Naive thymus-derived CD4-positive, alpha-beta T cell (primary cell): Measurements from ENCODE around the gene OAS1. TPM values are rescaled to one million over a fixed set of nuclear protein-coding genes. Genes with fewer than 3 reads are reported as not detected.

Experiments
- ATAC-seq: fragments of 150-1000 bp; cut with Tn5 transposase; 2 replicates; pipeline ENCODE4 v1.10.0; 2021; ENCODE audit warnings: mild to moderate bottlenecking, moderate library complexity
- CTCF ChIA-PET: fragments of 350-600 bp; sonication (Branson Sonifier 250); formaldehyde crosslinking; loops from one replicate; lab custom pipeline; 2021; ENCODE audit warnings: antibody characterized with exemption; lab: Charles Lee
- POLR2A ChIA-PET: fragments of 350-600 bp; sonication (Branson Sonifier 250); formaldehyde crosslinking; loops from one replicate; lab custom pipeline; 2021; ENCODE audit warnings: antibody characterized with exemption, inconsistent platforms; lab: Charles Lee
- DNase-seq, 9 donors: peaks; one replicate each; pipeline versions ENCODE4 v3.0.0 to v3.0.0-alpha.2; 2020 to 2022; ENCODE audit warnings: mixed read lengths in 1 of 9
- H3K27ac ChIP-seq: one replicate; pipeline ENCODE4 v1.7.0; 2013; ENCODE audit warnings: mild to moderate bottlenecking, low read depth, low read length, moderate library complexity
- H3K27me3 ChIP-seq, 2 donors: one replicate each; pipeline ENCODE4 v1.7.0; 2013; ENCODE audit warnings: low read length in 2 of 2, mild to moderate bottlenecking in 2 of 2, moderate library complexity in 2 of 2; ENCODE audit not compliant: control insufficient read depth in 2 of 2, insufficient read depth in 2 of 2
- H3K36me3 ChIP-seq, 3 experiments: 1 replicate in 2 of 3; 2 replicates in 1 of 3; pipeline ENCODE4 v1.7.0; 2013; ENCODE audit warnings: low read length in 3 of 3, mild to moderate bottlenecking in 3 of 3, moderate library complexity in 1 of 3; ENCODE audit not compliant: insufficient read depth in 3 of 3, control insufficient read depth in 2 of 3
- H3K4me1 ChIP-seq, 2 donors: one replicate each; pipeline ENCODE4 v1.7.0; 2013; ENCODE audit warnings: low read length in 2 of 2, mild to moderate bottlenecking in 2 of 2, moderate library complexity in 1 of 2; ENCODE audit not compliant: control insufficient read depth in 2 of 2, insufficient read depth in 2 of 2
- H3K4me3 ChIP-seq: 2 replicates; pipeline ENCODE4 v1.7.0; 2013; ENCODE audit warnings: mild to moderate bottlenecking, low read length
- H3K9me3 ChIP-seq, 3 experiments: 1 replicate in 2 of 3; 2 replicates in 1 of 3; pipeline ENCODE4 v1.7.0; 2013; ENCODE audit warnings: low read length in 3 of 3; ENCODE audit not compliant: control insufficient read depth in 2 of 3
- H3K27ac Mint-ChIP-seq, 9 donors: one replicate each; pipeline ENCODE4 v1.8.0; 2020 to 2022; ENCODE audit warnings: mixed read lengths in 9 of 9, mild to moderate bottlenecking in 8 of 9, moderate library complexity in 5 of 9, inconsistent platforms in 2 of 9
- H3K27me3 Mint-ChIP-seq, 5 donors: one replicate each; pipeline ENCODE4 v1.8.0; 2021 to 2022; ENCODE audit warnings: mixed read lengths in 5 of 5, mild to moderate bottlenecking in 1 of 5
- H3K36me3 Mint-ChIP-seq, 5 donors: one replicate each; pipeline ENCODE4 v1.8.0; 2020 to 2022; ENCODE audit warnings: mixed read lengths in 5 of 5, mild to moderate bottlenecking in 3 of 5, inconsistent platforms in 1 of 5
- H3K4me1 Mint-ChIP-seq, 7 donors: one replicate each; pipeline ENCODE4 v1.8.0; 2020 to 2022; ENCODE audit warnings: mixed read lengths in 7 of 7, mild to moderate bottlenecking in 3 of 7, inconsistent platforms in 1 of 7
- H3K4me3 Mint-ChIP-seq, 10 donors: one replicate each; pipeline ENCODE4 v1.8.0; 2020 to 2022; ENCODE audit warnings: mild to moderate bottlenecking in 10 of 10, mixed read lengths in 10 of 10, moderate library complexity in 6 of 10, inconsistent platforms in 2 of 10
- H3K9me3 Mint-ChIP-seq, 11 donors: one replicate each; pipeline ENCODE4 v1.8.0; 2020 to 2022; ENCODE audit warnings: mixed read lengths in 11 of 11, mild to moderate bottlenecking in 4 of 11, inconsistent platforms in 1 of 11, moderate library complexity in 1 of 11
- intact Hi-C, 2 donors: fragments of 100-400 bp; cut with micrococcal nuclease; formaldehyde crosslinking; loops; one replicate each; pipeline ENCODE4 v1.15.1; 2023
- polyA plus RNA-seq, 2 donors: library from polyadenylated mRNA; unstranded; fragments of 300-500 nt; fragmentation: Illumina TruSeq; gene quantifications; one replicate each; pipeline ENCODE4 v1.2.3, GENCODE V29; 2021
- total RNA-seq, 6 experiments: library from RNA in 5 of 6; stranded (reverse) in 5 of 6; gene quantifications; 1 replicate in 5 of 6; 2 replicates in 1 of 6; pipeline ENCODE4 v1.2.3 and lab custom pipeline; 2021 to 2026

Gene OAS1
- total and polyA plus RNA-seq, 7 experiments from 2014 or later = 5.1 to 169 (median 9.2) TPM

DNA sequence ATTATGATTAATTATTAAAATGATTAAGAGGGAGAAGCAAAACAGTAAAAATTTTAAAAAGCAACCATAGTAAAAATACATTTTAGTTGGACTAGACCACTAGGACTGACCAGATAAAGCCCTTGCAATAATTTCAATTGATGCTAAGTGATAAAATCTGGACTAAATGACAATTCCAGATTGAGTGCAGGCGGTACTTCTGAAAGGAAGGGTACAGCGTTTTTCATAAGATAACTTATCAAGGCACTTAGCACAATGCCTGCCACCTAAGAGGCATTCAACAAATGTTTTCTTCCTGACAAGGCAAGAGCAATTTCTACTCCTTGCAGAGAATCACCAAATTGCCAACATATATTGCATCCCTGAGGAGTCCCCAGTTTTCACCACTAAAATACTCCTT is 37.7 kb upstream of the OAS1 start:
- ChIA-PET CTCF (no interaction called here), POLR2A (no interaction called here)
- Histone ChIP-seq H3K27ac (no peak overlapping the region), H3K4me1 (no peaks in the 10 kb centered on the region), H3K27me3 (peaks cover 0 to 3% of the 10 kb centered on the region in 2 donors), H3K4me3 (no peak overlapping the region), H3K36me3 (no peaks in the 10 kb centered on the region), H3K9me3 (no peaks in the 10 kb centered on the region)
- Mint-ChIP-seq H3K27me3 (peaks cover 49 to 69% (median 61%) of the 10 kb centered on the region in 5 donors), H3K27ac (no peak overlapping the region), H3K4me3 (no peak overlapping the region), H3K36me3 (no peaks in the 10 kb centered on the region), H3K4me1 (peaks cover 0 to 7% (median 0%) of the 10 kb centered on the region in 7 donors), H3K9me3 (peaks cover 0 to 6% (median 0%) of the 10 kb centered on the region in 11 donors)
- DNase-seq (no peak), ATAC-seq (no peak)
- intact Hi-C loops = no loop called here

DNA sequence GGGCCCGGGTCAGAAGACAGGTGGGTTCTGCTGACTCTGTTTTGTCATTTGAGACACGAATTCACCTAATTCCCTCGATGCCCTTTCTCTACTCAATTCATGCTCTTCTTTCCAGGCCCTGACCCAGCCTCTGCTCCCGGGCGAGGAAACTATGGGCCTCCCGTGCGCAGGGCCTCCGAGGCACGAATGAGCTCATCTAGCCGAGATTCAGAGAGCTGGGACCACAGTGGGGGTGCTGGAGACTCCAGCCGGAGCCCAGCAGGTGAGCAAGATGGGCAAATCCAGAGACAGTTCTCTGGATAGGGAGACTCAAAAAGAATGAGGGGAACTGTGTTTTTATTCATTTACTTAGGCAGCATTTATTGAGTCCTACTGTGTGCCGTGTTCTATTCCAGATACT is 37.0 kb upstream of the OAS1 start:
- H3K4me1 ChIP-seq = no peaks in the 10 kb centered on the region
- ChIA-PET CTCF (no interaction called here), POLR2A (no interaction called here)
- no peaks in the 10 kb centered on the region for H3K9me3 ChIP-seq
- no peaks in the 10 kb centered on the region for H3K36me3 ChIP-seq
- intact Hi-C loops = no loop called here
- H3K36me3 Mint-ChIP-seq = no peaks in the 10 kb centered on the region
- no peak for DNase-seq
- H3K4me1 Mint-ChIP-seq = peaks cover 0 to 4% (median 0%) of the 10 kb centered on the region in 7 donors
- H3K9me3 Mint-ChIP-seq = peaks cover 0 to 6% (median 0%) of the 10 kb centered on the region in 11 donors
- ATAC-seq = no peak
- peaks cover 0 to 3% of the 10 kb centered on the region in 2 donors for H3K27me3 ChIP-seq
- no peak overlapping the region for H3K27ac Mint-ChIP-seq
- peaks cover 51 to 69% (median 63%) of the 10 kb centered on the region in 5 donors for H3K27me3 Mint-ChIP-seq
- no peak overlapping the region for H3K4me3 Mint-ChIP-seq
- H3K27ac ChIP-seq = no peak overlapping the region
- H3K4me3 ChIP-seq = no peak overlapping the region

DNA sequence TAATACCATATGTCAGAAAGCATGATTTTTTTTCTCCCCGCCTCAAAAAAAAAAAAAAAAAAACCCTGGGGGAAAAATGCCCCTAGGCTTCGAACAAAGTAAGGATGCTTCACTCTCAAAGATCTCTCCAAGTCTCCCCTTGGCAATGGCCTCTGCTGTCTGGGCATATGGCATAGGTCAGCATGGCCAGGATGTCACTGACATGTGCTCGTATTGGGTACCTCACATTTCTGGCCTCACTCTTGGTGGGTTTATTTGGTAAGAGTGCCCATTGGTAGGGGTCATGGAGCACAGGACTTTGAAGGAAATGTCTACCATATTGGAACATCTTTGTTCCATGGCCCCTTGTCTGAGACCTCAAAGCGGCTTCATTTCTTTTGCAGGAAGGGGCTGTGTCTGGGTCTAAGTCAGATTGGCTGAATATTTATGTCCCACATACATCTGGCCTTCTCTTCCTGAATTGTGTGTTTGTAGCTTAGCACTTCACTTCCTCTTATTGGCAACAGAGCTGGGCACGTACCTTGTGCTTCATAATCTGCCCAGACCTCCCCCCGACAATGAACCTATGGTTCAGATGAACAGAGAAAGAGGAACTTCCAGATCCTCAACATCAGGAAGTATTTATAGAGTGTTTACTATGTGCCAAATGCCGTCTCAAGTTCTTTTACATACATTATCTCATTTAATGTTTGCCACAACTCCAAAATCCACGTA is 36.3 kb upstream of the OAS1 start:
- ATAC-seq = peak; percentile 67
- Mint-ChIP-seq H3K9me3 (peaks cover 0 to 6% (median 0%) of the 10 kb centered on the region in 11 donors), H3K36me3 (no peaks in the 10 kb centered on the region), H3K4me1 (peaks cover 0 to 2% (median 0%) of the 10 kb centered on the region in 7 donors), H3K27ac (no peak overlapping the region), H3K4me3 (no peak overlapping the region), H3K27me3 (peaks cover 54 to 70% (median 60%) of the 10 kb centered on the region in 5 donors)
- DNase-seq = no peak
- Histone ChIP-seq H3K36me3 (no peaks in the 10 kb centered on the region), H3K27ac (no peak overlapping the region), H3K4me1 (no peaks in the 10 kb centered on the region), H3K9me3 (no peaks in the 10 kb centered on the region), H3K27me3 (peaks cover 0 to 3% of the 10 kb centered on the region in 2 donors), H3K4me3 (no peak overlapping the region)
- ChIA-PET CTCF (no interaction called here), POLR2A (no interaction called here)
- intact Hi-C loops = no loop called here

DNA sequence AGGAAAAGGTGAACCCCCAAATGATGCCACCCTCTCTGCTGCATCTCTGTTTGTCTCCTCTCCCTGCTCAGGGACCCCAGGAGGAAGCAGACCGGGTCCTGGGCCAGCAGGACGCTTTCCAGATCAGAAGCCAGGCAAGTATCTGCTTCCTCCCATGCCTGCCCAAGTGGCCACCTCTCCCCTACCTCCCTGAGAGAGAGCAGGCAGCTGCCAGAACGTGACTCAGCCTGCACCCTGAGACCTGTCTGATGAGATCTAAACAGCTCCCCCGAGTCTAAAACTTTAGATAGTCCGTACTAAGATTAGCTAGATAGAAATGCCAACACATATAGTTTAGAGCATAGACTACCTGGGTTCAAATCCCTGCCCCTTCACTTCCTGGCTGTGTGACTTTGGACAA is 31.2 kb upstream of the OAS1 start:
- Histone ChIP-seq H3K9me3 (no peaks in the 10 kb centered on the region), H3K27me3 (no peaks in the 10 kb centered on the region), H3K4me1 (no peaks in the 10 kb centered on the region), H3K27ac (no peak overlapping the region), H3K4me3 (no peak overlapping the region), H3K36me3 (no peaks in the 10 kb centered on the region)
- Mint-ChIP-seq H3K9me3 (no peaks in the 10 kb centered on the region), H3K4me3 (no peak overlapping the region), H3K36me3 (no peaks in the 10 kb centered on the region), H3K4me1 (peaks cover 0 to under 1% (median 0%) of the 10 kb centered on the region in 7 donors), H3K27ac (no peak overlapping the region), H3K27me3 (peaks cover 56 to 69% (median 66%) of the 10 kb centered on the region in 5 donors)
- no peak for DNase-seq
- ChIA-PET CTCF (no interaction called here), POLR2A (no interaction called here)
- no peak for ATAC-seq
- intact Hi-C loops = no loop called here

DNA sequence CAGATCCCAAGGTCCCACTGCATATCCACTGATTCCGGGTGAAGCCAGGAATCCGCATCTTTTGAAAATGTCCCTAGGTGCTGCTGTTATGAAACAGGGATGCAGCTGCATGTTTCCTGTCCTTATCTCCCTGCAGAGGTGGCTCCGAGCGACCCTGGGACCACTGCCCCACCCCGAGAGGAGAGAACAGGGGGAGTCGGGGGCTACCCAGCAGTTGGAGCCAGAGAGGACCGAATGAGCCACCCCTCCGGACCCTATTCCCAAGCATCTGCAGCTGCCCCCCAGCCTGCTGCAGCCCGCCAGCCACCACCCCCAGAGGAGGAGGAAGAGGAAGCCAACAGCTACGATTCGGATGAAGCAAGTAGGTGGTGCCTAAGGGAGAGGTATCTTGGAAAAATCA is 30.3 kb upstream of the OAS1 start:
- Mint-ChIP-seq H3K4me1 (no peaks in the 10 kb centered on the region), H3K27me3 (peaks cover 58 to 72% (median 63%) of the 10 kb centered on the region in 5 donors), H3K9me3 (no peaks in the 10 kb centered on the region), H3K4me3 (no peak overlapping the region), H3K27ac (no peak overlapping the region), H3K36me3 (no peaks in the 10 kb centered on the region)
- ChIA-PET POLR2A (no interaction called here), CTCF (interaction anchor here (0.8 kb wide), 1 partner anchor 114 kb away, joined by 3 read pairs; no protein-coding TSS in a partner anchor)
- intact Hi-C loops = no loop called here
- Histone ChIP-seq H3K4me1 (no peaks in the 10 kb centered on the region), H3K27ac (no peak overlapping the region), H3K4me3 (no peak overlapping the region), H3K27me3 (no peaks in the 10 kb centered on the region), H3K9me3 (no peaks in the 10 kb centered on the region), H3K36me3 (no peaks in the 10 kb centered on the region)
- ATAC-seq = no peak
- DNase-seq = no peak

DNA sequence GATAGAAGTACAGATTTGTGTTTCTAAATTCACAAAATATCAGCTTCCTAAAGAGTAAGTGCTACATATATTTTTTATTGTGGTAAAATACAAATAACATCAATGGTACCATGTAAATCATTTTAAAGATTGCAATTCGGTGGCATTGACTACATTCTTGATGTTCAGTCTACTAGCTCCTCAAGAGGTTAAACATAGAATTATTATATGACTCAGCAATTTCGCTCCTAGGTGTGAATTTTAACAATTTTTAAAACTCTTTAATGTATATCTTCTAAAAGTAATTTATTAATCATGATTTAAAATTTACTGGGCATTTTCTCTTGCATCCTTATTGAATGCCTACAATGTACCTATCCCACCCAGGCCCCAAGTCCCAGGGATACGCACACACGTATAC is 29.8 kb upstream of the OAS1 start:
- H3K9me3 ChIP-seq = no peaks in the 10 kb centered on the region
- DNase-seq (no peak), ATAC-seq (no peak)
- ChIA-PET CTCF (interaction anchor here (0.8 kb wide), 1 partner anchor 114 kb away, joined by 3 read pairs; no protein-coding TSS in a partner anchor), POLR2A (no interaction called here)
- H3K4me3 ChIP-seq = no peak overlapping the region
- H3K36me3 Mint-ChIP-seq = no peaks in the 10 kb centered on the region
- H3K4me1 ChIP-seq = no peaks in the 10 kb centered on the region
- H3K36me3 ChIP-seq = no peaks in the 10 kb centered on the region
- no peaks in the 10 kb centered on the region for H3K27me3 ChIP-seq
- H3K27me3 Mint-ChIP-seq = peaks cover 57 to 71% (median 62%) of the 10 kb centered on the region in 5 donors
- intact Hi-C loops = no loop called here
- H3K4me1 Mint-ChIP-seq = no peaks in the 10 kb centered on the region
- H3K9me3 Mint-ChIP-seq = no peaks in the 10 kb centered on the region
- H3K27ac ChIP-seq = no peak overlapping the region
- H3K4me3 Mint-ChIP-seq = no peak overlapping the region
- H3K27ac Mint-ChIP-seq = no peak overlapping the region

DNA sequence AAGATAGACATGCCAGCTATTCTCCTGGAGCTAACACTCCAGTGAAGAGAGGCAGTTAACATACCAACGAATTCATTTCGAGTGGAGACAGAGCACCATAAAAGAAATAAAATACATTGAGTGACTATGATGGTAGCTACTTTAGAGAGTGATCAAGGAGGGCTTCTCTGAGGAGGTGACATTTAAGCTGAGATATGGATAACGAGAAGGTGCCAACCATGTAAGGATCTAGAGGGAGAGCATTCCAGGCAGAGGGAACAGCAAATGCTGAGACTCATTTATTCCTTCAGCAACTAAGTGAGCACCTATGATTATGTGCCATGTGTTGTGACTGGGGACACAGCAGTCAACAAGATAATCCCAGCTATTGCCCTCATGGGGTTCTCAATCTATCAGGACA is 28.3 kb upstream of the OAS1 start:
- Histone ChIP-seq H3K4me3 (no peak overlapping the region), H3K27ac (no peak overlapping the region), H3K4me1 (no peaks in the 10 kb centered on the region), H3K36me3 (no peaks in the 10 kb centered on the region), H3K27me3 (no peaks in the 10 kb centered on the region), H3K9me3 (no peaks in the 10 kb centered on the region)
- Mint-ChIP-seq H3K27me3 (peaks cover 42 to 62% (median 49%) of the 10 kb centered on the region in 5 donors), H3K27ac (no peak overlapping the region), H3K4me3 (no peak overlapping the region), H3K36me3 (no peaks in the 10 kb centered on the region), H3K4me1 (no peaks in the 10 kb centered on the region), H3K9me3 (no peaks in the 10 kb centered on the region)
- ATAC-seq (no peak), DNase-seq (no peak)
- ChIA-PET CTCF (no interaction called here), POLR2A (no interaction called here)
- intact Hi-C loops = no loop called here
